Testis (tissue), 5 donors: Measurements from ENCODE around the gene ZBTB33. TPM values are rescaled to one million over a fixed set of nuclear protein-coding genes. Genes with fewer than 3 reads are reported as not detected.

ENCODE experiments used
- DNase-seq: peaks from one replicate; pipeline ENCODE4 v3.0.0-alpha.2; 2019
- H3K27ac ChIP-seq, 2 donors: fragments of 200-600 bp; sonication (generic); one replicate each; pipeline ENCODE4 v1.5.1; 2019
- H3K27me3 ChIP-seq: fragments of 200-600 bp; sonication (generic); one replicate; pipeline ENCODE4 v1.5.1; 2019
- H3K36me3 ChIP-seq: fragments of 200-600 bp; sonication (generic); one replicate; pipeline ENCODE4 v1.5.1; 2017; ENCODE audit warnings: low read depth; ENCODE audit errors: missing control alignments
- H3K4me1 ChIP-seq: fragments of 200-600 bp; sonication (generic); one replicate; pipeline ENCODE4 v1.5.1; 2019
- H3K4me3 ChIP-seq, 2 donors: fragments of 200-600 bp; sonication (generic); one replicate each; pipeline ENCODE4 v1.5.1; 2017 to 2019
- H3K9me3 ChIP-seq: fragments of 200-600 bp; sonication (generic); one replicate; pipeline ENCODE4 v1.5.1; 2017
- POLR2A ChIP-seq: fragments of 450-650 bp; IDR thresholded peaks from one replicate; pipeline ENCODE4 v1.6.1; 2017; ENCODE audit warnings: antibody characterized with exemption, mild to moderate bottlenecking, moderate library complexity
- WGBS, 2 donors: methylation state at CpG; one replicate each; pipeline ENCODE4 v1.1.5; 2018; 5-methylcytosine and 5-hydroxymethylcytosine counted together
- intact Hi-C: fragments of 100-400 bp; cut with DNase I; formaldehyde crosslinking; loops from one replicate; pipeline ENCODE4 v1.15.1; 2023; ENCODE audit warnings: low total_unique reads
- long read RNA-seq, 2 donors: transcript quantifications; one replicate each; lab custom pipeline, GENCODE V29; 2026
- polyA plus RNA-seq: library from polyadenylated mRNA; stranded (reverse); fragments of 350-450 nt; fragmentation: Illumina TruSeq; extraction: RNeasy Lipid Tissue Mini Kit (QIAGEN cat#74804); gene quantifications from one replicate; pipeline ENCODE4 v1.2.3, GENCODE V29; 2014; ENCODE audit warnings: low read depth, low replicate concordance; ENCODE audit not compliant: insufficient read depth
- total RNA-seq, 2 donors: library from RNA; depleted of rRNA; stranded (reverse); fragments of >200 nt; gene quantifications; one replicate each; pipeline ENCODE4 v1.2.3, GENCODE V29; 2016
- TF ChIP-seq, protein P1 (sequence below), 3 experiments: fragments of 450-650 bp in 2 of 3; fragments of 200-600 bp in 1 of 3; sonication (generic) in 1 of 3; IDR thresholded peaks; one replicate each; pipeline ENCODE4 v1.5.1; 2016 to 2019; ENCODE audit warnings: antibody characterized with exemption in 3 of 3, mild to moderate bottlenecking in 2 of 3, moderate library complexity in 1 of 3

The ZBTB33 gene, protein sequence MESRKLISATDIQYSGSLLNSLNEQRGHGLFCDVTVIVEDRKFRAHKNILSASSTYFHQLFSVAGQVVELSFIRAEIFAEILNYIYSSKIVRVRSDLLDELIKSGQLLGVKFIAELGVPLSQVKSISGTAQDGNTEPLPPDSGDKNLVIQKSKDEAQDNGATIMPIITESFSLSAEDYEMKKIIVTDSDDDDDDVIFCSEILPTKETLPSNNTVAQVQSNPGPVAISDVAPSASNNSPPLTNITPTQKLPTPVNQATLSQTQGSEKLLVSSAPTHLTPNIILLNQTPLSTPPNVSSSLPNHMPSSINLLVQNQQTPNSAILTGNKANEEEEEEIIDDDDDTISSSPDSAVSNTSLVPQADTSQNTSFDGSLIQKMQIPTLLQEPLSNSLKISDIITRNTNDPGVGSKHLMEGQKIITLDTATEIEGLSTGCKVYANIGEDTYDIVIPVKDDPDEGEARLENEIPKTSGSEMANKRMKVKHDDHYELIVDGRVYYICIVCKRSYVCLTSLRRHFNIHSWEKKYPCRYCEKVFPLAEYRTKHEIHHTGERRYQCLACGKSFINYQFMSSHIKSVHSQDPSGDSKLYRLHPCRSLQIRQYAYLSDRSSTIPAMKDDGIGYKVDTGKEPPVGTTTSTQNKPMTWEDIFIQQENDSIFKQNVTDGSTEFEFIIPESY
- total RNA-seq (10 to 100 TPM; 16.3 to 19.9 TPM), polyA plus RNA-seq (10.2 TPM)
- long read RNA-seq, donor 1, full-length matches to known transcripts, result 22 of 22 reads
- long read RNA-seq, donor 1, partial matches to known transcripts, result 0 of 22 reads
- long read RNA-seq, donor 1, other reads (novel, unspliced or antisense), result 0 of 22 reads
- long read RNA-seq, donor 2, full-length matches to known transcripts, result 13 of 13 reads
- long read RNA-seq, donor 2, partial matches to known transcripts, result 0 of 13 reads
- long read RNA-seq, donor 2, other reads (novel, unspliced or antisense), result 0 of 13 reads

DNA sequence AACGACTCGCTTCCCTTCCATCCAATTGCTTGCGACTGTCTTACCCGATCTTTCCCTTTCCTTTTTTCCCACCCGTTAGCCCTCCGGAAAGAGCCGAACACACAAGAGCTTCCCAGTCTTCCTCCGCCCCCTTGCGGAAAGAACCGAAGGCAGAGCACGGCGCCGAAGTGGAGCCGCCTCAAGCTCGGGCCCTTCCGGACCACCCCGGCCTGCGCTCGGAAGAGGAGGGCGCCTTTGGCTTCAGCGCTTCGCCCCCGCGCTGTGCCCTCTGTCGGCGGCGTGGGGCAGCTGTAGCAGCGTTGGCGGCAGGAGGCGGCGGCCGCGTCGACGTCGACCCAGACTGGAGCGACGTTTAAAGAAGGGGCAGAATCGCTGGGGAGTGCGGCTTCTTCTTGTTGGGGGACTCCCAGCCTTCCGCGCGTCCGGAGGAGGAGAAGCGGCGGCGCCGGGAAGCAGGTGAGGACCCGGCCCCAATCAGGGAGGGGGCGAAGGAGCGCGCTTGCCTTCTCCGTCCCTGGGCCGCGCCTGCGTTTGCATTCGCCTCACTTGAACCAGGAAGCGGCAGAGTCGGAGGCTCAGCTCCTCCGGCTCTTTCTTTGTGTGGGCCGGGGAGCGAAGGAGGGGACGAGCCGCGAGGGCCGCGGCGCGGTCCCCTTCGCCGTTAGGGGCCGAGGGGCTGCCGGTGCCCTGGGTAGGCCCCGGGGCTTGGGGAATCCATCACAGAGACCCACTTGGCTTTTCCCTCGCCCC is at the start of gene ZBTB33:
ZBTB33 (plus strand) TSS at position 291 of the 750 bp plus-strand sequence. CDS start 2,604 bp downstream, outside the sequence.
- intact Hi-C loops, result no loop called here
- Histone ChIP-seq H3K9me3 (no peaks in the 10 kb centered on the region), H3K27ac (peak within 1 kb of the TSS; percentile 87 to 92), H3K27me3 (no peaks in the 10 kb centered on the region), H3K4me3 (peak within 1 kb of the TSS; percentile 63 to 79), H3K4me1 (no peaks in the 10 kb centered on the region), H3K36me3 (no peaks in the 10 kb centered on the region)
- no peak for TF ChIP-seq POLR2A
- TF ChIP-seq, protein P1, sequence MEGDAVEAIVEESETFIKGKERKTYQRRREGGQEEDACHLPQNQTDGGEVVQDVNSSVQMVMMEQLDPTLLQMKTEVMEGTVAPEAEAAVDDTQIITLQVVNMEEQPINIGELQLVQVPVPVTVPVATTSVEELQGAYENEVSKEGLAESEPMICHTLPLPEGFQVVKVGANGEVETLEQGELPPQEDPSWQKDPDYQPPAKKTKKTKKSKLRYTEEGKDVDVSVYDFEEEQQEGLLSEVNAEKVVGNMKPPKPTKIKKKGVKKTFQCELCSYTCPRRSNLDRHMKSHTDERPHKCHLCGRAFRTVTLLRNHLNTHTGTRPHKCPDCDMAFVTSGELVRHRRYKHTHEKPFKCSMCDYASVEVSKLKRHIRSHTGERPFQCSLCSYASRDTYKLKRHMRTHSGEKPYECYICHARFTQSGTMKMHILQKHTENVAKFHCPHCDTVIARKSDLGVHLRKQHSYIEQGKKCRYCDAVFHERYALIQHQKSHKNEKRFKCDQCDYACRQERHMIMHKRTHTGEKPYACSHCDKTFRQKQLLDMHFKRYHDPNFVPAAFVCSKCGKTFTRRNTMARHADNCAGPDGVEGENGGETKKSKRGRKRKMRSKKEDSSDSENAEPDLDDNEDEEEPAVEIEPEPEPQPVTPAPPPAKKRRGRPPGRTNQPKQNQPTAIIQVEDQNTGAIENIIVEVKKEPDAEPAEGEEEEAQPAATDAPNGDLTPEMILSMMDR (IDR thresholded peaks at IDR 0.05), result peak; percentile 33 to 64 (median 63)
- 0% methylated on average over 42 to 44 of the region's 75 CpGs for WGBS, 2 donors
- DNase-seq, result peak; percentile 93

DNA sequence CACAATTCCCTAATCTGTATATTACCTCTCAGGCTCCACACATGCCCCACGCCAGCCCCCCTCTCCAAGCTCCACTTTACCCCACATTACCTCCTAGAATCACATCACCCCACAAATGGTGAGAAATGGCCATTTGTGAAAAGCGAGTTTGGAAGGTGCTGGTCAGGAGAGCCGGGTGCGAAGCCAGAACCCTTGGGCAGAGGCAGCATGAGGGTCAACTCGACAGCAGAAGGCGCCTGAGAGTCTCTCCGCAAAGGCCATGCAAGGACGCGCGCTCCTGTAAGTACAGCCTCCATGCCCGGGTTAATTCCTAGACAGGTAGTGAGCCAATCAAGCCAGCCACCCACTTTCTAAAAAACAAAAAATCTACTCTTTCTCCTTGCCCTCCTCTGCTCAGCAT is 49.8 kb upstream of the ZBTB33 start:
- H3K4me1 ChIP-seq, result no peaks in the 10 kb centered on the region
- no peak for TF ChIP-seq POLR2A
- TF ChIP-seq, protein P1 (IDR thresholded peaks at IDR 0.05), result no peak
- H3K27ac ChIP-seq, result no peak overlapping the region
- WGBS, 2 donors, result 93 to 96% methylated on average over 7 to 11 of the region's 11 CpGs
- DNase-seq, result no peak
- no peaks in the 10 kb centered on the region for H3K9me3 ChIP-seq
- intact Hi-C loops, result no loop called here
- no peak overlapping the region for H3K4me3 ChIP-seq
- no peaks in the 10 kb centered on the region for H3K36me3 ChIP-seq
- no peaks in the 10 kb centered on the region for H3K27me3 ChIP-seq

DNA sequence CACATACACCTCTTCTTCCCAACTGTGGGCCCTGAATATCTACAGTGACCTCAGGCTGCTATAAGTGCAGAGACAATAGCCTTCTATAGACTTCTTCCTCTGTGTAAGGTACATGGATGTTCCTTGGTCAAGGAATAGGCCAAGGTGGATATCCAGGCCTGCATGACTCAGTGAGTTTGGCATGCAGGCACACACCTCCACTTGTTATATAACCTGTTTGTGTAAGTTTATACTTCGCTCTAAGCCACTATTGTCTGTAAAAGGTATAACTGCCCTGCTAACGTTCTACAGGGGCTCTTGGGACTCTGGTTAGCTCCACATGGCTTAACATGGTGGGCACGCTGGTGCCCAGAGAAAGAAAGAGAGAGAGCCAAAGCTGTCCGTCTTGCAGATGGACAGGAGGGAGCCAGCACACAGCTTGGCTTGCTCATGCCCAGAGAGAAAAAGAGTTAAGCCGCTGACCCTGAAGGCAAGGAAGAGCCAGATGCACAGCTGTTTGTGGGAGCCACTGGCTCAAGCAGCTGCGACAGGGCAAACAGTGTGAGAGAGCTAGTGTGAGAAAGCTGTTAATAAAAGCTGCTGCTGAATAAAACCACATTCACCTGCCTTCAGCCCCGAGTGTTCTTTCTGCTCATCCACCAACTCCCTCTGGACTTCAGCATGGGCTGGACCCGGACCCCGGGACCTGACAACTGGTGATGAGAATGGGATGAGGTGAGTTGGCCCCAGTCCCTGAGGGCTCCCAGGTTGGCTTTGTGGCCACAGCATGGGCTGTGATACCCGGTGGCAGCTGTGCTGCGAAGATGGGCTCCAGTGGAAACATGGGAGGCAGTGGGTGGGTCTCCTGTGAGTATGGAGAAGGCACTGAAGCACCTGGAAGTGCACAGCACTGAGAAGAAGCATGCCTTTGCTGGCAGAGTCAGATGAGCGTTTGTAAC is 44.5 kb upstream of the ZBTB33 start:
- TF ChIP-seq POLR2A, result no peak
- TF ChIP-seq, protein P1 (IDR thresholded peaks at IDR 0.05), result no peak
- WGBS, 2 donors, result 83 to 95% methylated on average over 4 to 12 of the region's 12 CpGs
- Histone ChIP-seq H3K4me1 (no peaks in the 10 kb centered on the region), H3K27ac (no peak overlapping the region), H3K27me3 (no peaks in the 10 kb centered on the region), H3K9me3 (no peaks in the 10 kb centered on the region), H3K4me3 (no peak overlapping the region), H3K36me3 (no peaks in the 10 kb centered on the region)
- no peak for DNase-seq
- intact Hi-C loops, result no loop called here
